Measurements from ENCODE around the gene DNAJC22. TPM values are rescaled to one million over a fixed set of nuclear protein-coding genes. Genes with fewer than 3 reads are reported as not detected.

DNAJC22 gene
- total and polyA plus RNA-seq, 2 of the 13 experiments (the other 11 are each of a cell fraction or from before 2014, with no cell fraction given): 25.2 to 31.7 TPM

GRCh38 chr12:49366652-49367380 lies 20.1 kb downstream of the DNAJC22 start (continued):
- TF ChIP-seq TIGD3 (CRISPR knock-in tag; IDR thresholded peaks at IDR 0.05; ENCODE audit: borderline replicate concordance) (no peak), RBM39 (IDR thresholded peaks at IDR 0.05; ENCODE audit: low read depth, low read length, poor library complexity, severe bottlenecking) (no peak), ZNF280D (CRISPR knock-in tag; IDR thresholded peaks at IDR 0.05) (no peak), ZNF7 (CRISPR knock-in tag; IDR thresholded peaks at IDR 0.05) (no peak), SMC3 (IDR thresholded peaks at IDR 0.05; ENCODE audit: low read length) (no peak), ZNF142 (CRISPR knock-in tag; IDR thresholded peaks at IDR 0.05) (peak; percentile 39; the same call in 1 of the 2 replicates), ZNF225 (CRISPR knock-in tag; IDR thresholded peaks at IDR 0.05) (0 out of 2 replicates have a peak, but pooled peaks have one; percentile 7)
- TF ChIP-seq, protein P1, sequence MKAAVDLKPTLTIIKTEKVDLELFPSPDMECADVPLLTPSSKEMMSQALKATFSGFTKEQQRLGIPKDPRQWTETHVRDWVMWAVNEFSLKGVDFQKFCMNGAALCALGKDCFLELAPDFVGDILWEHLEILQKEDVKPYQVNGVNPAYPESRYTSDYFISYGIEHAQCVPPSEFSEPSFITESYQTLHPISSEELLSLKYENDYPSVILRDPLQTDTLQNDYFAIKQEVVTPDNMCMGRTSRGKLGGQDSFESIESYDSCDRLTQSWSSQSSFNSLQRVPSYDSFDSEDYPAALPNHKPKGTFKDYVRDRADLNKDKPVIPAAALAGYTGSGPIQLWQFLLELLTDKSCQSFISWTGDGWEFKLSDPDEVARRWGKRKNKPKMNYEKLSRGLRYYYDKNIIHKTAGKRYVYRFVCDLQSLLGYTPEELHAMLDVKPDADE (CRISPR knock-in tag; IDR thresholded peaks at IDR 0.05): no peak
- TF ChIP-seq, protein P2, sequence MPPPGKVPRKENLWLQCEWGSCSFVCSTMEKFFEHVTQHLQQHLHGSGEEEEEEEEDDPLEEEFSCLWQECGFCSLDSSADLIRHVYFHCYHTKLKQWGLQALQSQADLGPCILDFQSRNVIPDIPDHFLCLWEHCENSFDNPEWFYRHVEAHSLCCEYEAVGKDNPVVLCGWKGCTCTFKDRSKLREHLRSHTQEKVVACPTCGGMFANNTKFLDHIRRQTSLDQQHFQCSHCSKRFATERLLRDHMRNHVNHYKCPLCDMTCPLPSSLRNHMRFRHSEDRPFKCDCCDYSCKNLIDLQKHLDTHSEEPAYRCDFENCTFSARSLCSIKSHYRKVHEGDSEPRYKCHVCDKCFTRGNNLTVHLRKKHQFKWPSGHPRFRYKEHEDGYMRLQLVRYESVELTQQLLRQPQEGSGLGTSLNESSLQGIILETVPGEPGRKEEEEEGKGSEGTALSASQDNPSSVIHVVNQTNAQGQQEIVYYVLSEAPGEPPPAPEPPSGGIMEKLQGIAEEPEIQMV (CRISPR knock-in tag; IDR thresholded peaks at IDR 0.05; ENCODE audit: low read depth): peak; percentile 16; the same call in 1 of the 2 replicates
